HepG2 (cell line): ENCODE data around the gene ANO1.

Source experiments
- TF ChIP-seq, protein P1 (sequence below): IDR thresholded peaks from 2 replicates; pipeline ENCODE4 v1.6.1; 2012; ENCODE audit warnings: inconsistent platforms
- TF ChIP-seq, protein P2 (sequence below): sonication (generic); formaldehyde crosslinking; IDR thresholded peaks from 2 replicates; pipeline ENCODE4 v1.4.0; 2020; ENCODE audit warnings: missing genetic modification reagents
- TF ChIP-seq, protein P3 (sequence below): sonication (generic); formaldehyde crosslinking; IDR thresholded peaks from 2 replicates; pipeline ENCODE4 v1.4.0; 2020; ENCODE audit warnings: mild to moderate bottlenecking, missing genetic modification reagents
- TF ChIP-seq, protein P4 (sequence below): sonication (generic); formaldehyde crosslinking; IDR thresholded peaks from 2 replicates; pipeline ENCODE4 v1.5.0; 2020; ENCODE audit warnings: mild to moderate bottlenecking, missing genetic modification reagents, moderate library complexity

DNA sequence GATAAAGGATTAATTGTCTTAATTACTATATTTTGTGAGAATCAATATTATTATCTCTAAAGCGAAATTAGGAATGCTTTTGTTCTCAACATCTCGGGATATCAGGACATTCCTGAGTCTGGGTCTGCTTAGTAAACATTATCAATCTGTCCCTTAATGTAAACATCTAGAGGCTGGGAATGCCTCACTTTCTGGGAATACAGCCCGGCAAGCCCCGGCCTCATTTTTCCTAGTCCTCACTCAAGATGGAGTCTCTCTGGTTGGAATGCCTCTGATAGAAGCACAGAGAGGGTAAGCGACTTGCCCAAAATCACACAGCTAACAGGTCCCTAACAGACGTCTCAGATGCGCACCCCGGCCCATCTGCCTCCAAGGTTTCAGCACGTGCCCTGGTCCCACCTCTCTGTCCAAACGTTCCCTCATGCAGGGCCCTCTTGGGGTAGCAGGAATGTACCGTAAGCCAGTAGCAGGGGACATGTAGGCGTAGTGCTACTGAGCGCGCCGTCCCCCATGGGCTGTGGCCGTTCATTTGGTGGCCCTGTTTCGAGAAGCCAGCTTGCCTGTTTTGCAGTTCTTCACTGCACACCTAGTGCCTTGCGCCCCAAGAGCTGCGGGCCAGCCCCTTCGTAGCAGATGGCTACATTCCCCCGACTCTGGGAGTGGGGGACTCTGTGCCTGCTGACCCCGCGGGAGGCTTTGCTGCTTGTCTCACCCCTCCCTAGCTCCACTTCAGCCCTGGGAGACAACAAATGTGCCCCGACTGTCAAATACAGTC, 62.8 kb downstream of the ANO1 start:
- TF ChIP-seq, protein P1, sequence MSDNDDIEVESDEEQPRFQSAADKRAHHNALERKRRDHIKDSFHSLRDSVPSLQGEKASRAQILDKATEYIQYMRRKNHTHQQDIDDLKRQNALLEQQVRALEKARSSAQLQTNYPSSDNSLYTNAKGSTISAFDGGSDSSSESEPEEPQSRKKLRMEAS = no peak
- TF ChIP-seq, protein P2, sequence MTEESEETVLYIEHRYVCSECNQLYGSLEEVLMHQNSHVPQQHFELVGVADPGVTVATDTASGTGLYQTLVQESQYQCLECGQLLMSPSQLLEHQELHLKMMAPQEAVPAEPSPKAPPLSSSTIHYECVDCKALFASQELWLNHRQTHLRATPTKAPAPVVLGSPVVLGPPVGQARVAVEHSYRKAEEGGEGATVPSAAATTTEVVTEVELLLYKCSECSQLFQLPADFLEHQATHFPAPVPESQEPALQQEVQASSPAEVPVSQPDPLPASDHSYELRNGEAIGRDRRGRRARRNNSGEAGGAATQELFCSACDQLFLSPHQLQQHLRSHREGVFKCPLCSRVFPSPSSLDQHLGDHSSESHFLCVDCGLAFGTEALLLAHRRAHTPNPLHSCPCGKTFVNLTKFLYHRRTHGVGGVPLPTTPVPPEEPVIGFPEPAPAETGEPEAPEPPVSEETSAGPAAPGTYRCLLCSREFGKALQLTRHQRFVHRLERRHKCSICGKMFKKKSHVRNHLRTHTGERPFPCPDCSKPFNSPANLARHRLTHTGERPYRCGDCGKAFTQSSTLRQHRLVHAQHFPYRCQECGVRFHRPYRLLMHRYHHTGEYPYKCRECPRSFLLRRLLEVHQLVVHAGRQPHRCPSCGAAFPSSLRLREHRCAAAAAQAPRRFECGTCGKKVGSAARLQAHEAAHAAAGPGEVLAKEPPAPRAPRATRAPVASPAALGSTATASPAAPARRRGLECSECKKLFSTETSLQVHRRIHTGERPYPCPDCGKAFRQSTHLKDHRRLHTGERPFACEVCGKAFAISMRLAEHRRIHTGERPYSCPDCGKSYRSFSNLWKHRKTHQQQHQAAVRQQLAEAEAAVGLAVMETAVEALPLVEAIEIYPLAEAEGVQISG (CRISPR knock-in tag) = no peak
- TF ChIP-seq, protein P3, sequence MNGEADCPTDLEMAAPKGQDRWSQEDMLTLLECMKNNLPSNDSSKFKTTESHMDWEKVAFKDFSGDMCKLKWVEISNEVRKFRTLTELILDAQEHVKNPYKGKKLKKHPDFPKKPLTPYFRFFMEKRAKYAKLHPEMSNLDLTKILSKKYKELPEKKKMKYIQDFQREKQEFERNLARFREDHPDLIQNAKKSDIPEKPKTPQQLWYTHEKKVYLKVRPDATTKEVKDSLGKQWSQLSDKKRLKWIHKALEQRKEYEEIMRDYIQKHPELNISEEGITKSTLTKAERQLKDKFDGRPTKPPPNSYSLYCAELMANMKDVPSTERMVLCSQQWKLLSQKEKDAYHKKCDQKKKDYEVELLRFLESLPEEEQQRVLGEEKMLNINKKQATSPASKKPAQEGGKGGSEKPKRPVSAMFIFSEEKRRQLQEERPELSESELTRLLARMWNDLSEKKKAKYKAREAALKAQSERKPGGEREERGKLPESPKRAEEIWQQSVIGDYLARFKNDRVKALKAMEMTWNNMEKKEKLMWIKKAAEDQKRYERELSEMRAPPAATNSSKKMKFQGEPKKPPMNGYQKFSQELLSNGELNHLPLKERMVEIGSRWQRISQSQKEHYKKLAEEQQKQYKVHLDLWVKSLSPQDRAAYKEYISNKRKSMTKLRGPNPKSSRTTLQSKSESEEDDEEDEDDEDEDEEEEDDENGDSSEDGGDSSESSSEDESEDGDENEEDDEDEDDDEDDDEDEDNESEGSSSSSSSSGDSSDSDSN = no peak
- TF ChIP-seq, protein P4, sequence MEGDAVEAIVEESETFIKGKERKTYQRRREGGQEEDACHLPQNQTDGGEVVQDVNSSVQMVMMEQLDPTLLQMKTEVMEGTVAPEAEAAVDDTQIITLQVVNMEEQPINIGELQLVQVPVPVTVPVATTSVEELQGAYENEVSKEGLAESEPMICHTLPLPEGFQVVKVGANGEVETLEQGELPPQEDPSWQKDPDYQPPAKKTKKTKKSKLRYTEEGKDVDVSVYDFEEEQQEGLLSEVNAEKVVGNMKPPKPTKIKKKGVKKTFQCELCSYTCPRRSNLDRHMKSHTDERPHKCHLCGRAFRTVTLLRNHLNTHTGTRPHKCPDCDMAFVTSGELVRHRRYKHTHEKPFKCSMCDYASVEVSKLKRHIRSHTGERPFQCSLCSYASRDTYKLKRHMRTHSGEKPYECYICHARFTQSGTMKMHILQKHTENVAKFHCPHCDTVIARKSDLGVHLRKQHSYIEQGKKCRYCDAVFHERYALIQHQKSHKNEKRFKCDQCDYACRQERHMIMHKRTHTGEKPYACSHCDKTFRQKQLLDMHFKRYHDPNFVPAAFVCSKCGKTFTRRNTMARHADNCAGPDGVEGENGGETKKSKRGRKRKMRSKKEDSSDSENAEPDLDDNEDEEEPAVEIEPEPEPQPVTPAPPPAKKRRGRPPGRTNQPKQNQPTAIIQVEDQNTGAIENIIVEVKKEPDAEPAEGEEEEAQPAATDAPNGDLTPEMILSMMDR = no peak
